ENCODE data around the gene MINDY4.

MINDY4 gene

DNA sequence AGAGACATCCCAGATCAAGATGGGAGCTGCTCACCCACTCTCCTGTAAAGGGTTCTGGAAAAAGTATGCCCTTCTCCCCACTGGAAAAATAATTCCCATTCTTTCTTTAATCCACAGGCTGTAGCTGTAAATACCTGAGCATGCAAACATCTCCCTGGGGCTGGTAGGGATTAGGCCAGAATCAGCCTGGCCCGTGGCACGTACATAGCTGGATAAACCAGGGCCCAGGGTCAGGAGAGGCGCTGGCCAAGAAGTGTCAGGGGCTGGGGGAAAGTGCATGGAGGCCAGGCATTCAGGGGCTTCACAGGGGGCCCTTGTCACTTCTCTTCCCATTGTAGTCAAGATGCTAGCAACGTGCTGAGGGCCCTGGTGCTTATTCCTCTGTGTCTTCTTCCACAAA lies 109.7 kb downstream of the MINDY4 start:
- DNase-seq: no peak

- DNase-seq: no peak
Measured at GRCh38 chr7:30881448-30881847, 110.2 kb downstream of the MINDY4 start.

DNA sequence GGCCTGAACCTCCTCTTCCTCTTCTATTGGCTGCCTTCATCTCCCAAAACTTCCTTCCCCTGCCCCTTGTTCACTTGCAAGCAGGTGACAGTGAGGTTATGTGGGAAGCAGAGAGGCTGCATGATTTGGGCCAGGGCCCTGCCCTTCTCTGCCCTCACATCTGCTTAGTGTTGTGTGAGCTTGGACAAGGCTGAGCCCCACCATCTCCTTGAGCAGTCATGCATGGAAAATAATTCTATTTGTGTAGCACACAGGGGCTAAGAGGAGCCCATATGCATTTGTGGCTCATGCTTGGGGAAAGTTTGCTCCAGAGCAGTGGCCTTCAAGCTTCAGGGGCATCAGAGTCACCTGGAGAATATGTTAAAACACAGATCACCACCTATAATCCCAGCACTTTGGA lies 113.7 kb downstream of the MINDY4 start:
- no peak for DNase-seq

- no peak for DNase-seq
Measured at GRCh38 chr7:30886608-30887011, 115.4 kb downstream of the MINDY4 start.

GRCh38 chr7:30887464-30887872 lies 116.3 kb downstream of the MINDY4 start:
- DNase-seq: no peak

DNA sequence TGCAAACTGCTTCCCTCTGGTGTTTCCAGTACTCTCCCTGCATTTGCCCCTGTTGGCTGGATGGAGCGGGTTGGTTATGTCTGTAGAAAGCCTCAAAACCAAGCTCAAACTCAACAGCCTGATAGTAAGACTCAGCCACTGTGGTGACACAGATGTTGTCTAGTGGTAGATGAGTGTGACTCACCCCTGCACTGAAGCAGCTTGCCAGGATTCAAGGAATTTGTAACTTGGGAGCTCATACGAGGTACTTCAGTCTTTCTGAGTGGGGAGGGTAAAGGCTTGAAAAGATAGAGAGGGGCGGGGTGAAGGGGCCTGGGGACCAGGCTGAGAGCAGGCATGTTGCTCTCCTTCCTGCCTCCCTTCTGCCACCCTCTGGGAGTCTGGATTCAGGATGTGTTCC lies 117.5 kb downstream of the MINDY4 start:
- DNase-seq: no peak

- no peak for DNase-seq
Measured at GRCh38 chr7:30890226-30890625, 119.0 kb downstream of the MINDY4 start.

- DNase-seq: no peak
Measured at GRCh38 chr7:30893357-30893756, 122.1 kb downstream of the MINDY4 start.

DNA sequence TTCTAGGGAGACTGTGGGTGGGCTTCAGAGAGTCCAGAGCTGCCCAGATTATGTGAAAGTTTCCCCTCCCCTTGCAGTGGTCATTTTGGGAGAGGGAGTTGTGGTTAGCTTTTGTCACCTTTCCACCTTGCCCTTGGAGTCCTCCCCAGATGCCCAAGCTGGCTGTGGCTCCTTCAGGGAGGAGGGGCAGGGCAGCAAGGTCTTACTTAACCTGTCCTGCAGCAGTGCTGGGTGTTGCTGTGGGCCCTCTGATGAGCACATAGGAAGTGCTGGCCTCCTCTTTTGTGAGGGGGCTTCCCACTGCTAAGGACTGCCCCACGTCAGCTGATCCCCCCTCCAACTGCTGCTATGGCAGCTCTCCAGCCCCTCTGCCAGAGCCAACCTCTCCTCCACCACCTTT lies 122.8 kb downstream of the MINDY4 start:
- DNase-seq: no peak

GRCh38 chr7:30894866-30895605 lies 123.8 kb downstream of the MINDY4 start:
- no peak for DNase-seq

DNA sequence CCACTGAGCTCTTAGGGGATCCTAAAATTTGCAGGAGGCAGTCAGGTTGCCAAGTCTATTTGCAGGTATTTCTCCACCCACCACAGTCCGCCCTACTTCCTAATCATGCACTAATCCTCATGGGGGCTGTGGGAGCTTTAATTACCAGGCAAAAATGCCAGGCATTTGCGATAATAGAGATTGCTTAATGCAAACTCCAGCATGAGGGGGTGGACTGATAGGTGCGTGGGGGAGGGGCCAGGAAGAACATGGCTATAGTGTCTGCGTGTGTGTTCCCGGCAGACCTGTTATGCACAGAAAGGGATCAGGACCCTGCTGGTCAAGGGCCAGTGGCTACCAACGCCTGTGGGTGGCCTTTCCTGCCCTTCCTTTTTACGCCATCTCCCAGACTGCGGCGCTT lies 124.8 kb downstream of the MINDY4 start:
- no peak for DNase-seq

DNA sequence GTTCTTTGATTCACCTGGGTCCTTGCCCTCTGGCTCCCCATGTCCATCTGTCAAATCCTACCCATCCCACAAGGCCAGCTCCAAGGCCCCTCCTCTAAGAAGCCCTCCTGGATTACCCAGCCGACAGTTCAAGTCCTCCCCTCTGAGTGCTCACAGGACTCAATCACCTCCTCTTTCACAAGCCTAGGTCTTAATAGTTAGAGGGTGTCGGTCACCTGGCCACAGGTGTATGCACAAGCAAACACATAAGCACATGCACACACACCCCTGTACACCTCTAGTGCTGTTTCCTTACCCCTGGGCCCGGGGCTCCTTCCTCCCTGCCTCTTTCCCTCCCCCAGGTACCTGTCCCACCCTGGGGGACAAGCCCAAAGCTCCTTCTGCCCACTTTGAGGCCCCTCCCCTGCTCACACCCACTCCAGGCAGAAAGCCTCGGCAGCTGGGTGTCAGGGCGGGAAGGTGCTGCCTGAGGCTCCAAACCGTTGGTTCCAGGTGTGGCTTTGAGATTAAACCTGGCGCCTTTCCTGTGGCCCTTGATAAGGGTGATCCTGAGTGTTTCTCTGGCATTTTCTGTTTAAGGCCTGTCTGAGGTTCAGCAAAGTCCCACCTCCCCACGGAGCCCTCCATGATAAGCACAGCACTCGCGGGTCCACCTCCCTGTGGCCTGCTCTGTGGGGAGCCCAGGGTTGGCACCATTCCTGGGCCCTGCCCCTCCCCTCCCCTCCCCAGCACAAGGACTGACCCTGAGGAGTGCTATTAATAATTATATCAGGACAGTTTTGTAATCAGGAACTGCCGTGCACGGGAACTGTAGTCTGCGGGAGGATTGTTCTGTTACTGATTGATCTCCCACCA lies 125.8 kb downstream of the MINDY4 start:
- no peak for DNase-seq

GRCh38 chr7:30897770-30898169 lies 126.6 kb downstream of the MINDY4 start:
- DNase-seq: no peak

GRCh38 chr7:30898411-30898810 lies 127.2 kb downstream of the MINDY4 start:
- no peak for DNase-seq

DNA sequence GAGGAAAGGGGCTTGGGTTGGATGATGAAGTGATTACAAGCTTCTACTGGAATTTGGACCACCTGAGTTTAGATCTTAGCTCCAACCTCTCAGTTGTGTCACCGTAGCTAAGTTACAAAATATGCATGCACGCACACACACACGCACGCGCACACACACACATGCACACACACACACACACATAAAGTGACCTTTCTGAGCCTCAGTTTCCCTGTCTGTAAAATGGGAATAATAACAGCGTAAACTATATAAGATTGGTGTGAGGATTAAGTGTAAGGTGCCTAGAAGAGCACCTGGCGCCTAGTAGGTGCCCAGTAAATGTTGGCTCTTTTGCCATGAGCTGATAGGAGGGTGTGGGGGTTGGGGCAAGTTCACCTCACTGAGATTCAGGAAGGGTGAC lies 127.8 kb downstream of the MINDY4 start:
- no peak for DNase-seq

- DNase-seq: no peak
Measured at GRCh38 chr7:30899630-30900029, 128.4 kb downstream of the MINDY4 start.

GRCh38 chr7:30900053-30900452 lies 128.8 kb downstream of the MINDY4 start:
- DNase-seq: no peak

GRCh38 chr7:30900803-30901362 lies 129.7 kb downstream of the MINDY4 start:
- no peak for DNase-seq

DNA sequence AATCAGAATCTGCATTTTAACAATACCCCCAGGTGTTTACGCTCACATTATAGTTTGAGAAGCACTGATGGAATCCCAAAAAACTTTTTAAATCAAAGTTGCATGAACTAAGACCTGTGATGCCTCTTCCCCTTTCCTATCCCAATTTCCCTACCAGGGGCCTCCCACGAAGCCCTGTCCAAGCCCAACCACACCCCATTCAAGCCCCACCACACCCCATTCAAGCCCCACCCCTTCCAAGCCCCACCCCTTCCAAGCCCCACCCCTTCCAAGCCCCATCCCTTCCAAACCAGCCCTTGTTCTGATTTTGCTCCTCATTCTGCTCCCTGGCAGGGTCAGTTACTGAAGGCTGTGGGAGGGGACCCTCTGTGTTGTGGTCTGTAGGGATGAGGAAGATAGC lies 130.6 kb downstream of the MINDY4 start:
- DNase-seq: no peak

GRCh38 chr7:30902466-30902865 lies 131.2 kb downstream of the MINDY4 start:
- DNase-seq: no peak

- no peak for DNase-seq
Measured at GRCh38 chr7:30903146-30903545, 131.9 kb downstream of the MINDY4 start.

DNA sequence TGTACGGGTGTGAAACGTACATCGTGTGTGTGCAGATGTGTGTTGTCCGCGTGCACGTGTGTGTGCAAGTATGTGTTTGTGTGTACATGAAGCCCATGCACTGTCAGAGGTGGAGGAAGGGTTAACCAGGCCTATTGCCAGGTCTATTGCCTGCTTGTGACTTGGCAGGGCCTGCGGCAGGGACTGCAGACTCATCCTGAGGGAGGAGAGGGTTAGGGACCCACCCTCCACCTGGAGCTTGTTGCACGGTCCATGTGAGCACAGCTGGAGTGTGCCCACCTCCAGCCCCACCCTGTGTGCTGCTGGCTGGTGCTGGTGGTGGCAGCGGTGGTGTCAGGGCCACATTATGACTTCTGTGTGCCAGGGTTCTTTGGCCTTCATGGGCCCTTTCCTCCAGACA lies 133.3 kb downstream of the MINDY4 start:
- no peak for DNase-seq

GRCh38 chr7:30905078-30906012 lies 134.1 kb downstream of the MINDY4 start:
- DNase-seq: no peak

Measured in CD4-positive, alpha-beta T cell treated with Interleukin-4 for 1 hour (primary cell).